HG02798 (cell line): ENCODE results near the gene FGFR3.

Source experiments
- ATAC-seq: cut with Tn5 transposase; IDR thresholded peaks from one replicate; pipeline ENCODE4 v1.9.1; 2021; ENCODE audit warnings: mild to moderate bottlenecking; ENCODE audit not compliant: unreplicated experiment, poor library complexity

Gene FGFR3

GRCh38 chr4:1799387-1800375, 6.6 kb downstream of the FGFR3 start:
- ATAC-seq, result no peak

- ATAC-seq, result no peak
These were observed 7.7 kb downstream of the FGFR3 start for GRCh38 chr4:1800805-1801204.

- no peak for ATAC-seq
These were observed 8.3 kb downstream of the FGFR3 start for GRCh38 chr4:1801286-1801958.

- no peak for ATAC-seq
These were observed 9.1 kb downstream of the FGFR3 start for GRCh38 chr4:1802151-1802715.

- no peak for ATAC-seq
These were observed 9.8 kb downstream of the FGFR3 start for GRCh38 chr4:1802720-1803522.

GRCh38 chr4:1803523-1804423, 10.7 kb downstream of the FGFR3 start:
- no peak for ATAC-seq

- no peak for ATAC-seq
These were observed 11.8 kb downstream of the FGFR3 start for GRCh38 chr4:1804638-1805492.

- ATAC-seq, result no peak
These were observed 12.6 kb downstream of the FGFR3 start for GRCh38 chr4:1805493-1806222.

GRCh38 chr4:1806223-1806564, 13.1 kb downstream of the FGFR3 start:
- no peak for ATAC-seq

- ATAC-seq, result no peak
These were observed 13.7 kb downstream of the FGFR3 start for GRCh38 chr4:1806596-1807331.

- ATAC-seq, result no peak
These were observed 14.3 kb downstream of the FGFR3 start for GRCh38 chr4:1807332-1807777.

GRCh38 chr4:1808396-1808795, 15.3 kb downstream of the FGFR3 start:
- no peak for ATAC-seq

GRCh38 chr4:1808851-1809753, 16.0 kb downstream of the FGFR3 start:
- no peak for ATAC-seq

GRCh38 chr4:1809754-1810502, 16.8 kb downstream of the FGFR3 start:
- ATAC-seq, result no peak

- no peak for ATAC-seq
These were observed 17.7 kb downstream of the FGFR3 start for GRCh38 chr4:1810765-1811164.
